OCI-LY1 (cell line): ENCODE data around the gene SMIM43.

Experiments
- H2AFZ ChIP-seq: fragments of 200-600 bp; sonication (generic), shearing (Covaris generic); 2 replicates; pipeline ENCODE4 v1.6.0; 2014; ENCODE audit warnings: antibody characterized with exemption, mild to moderate bottlenecking, low read length
- H3F3A ChIP-seq: fragments of 200-600 bp; sonication (generic), shearing (Covaris generic); 2 replicates; pipeline ENCODE4 v1.6.0; 2014; ENCODE audit warnings: mild to moderate bottlenecking, antibody characterized with exemption, low read length, moderate library complexity; ENCODE audit not compliant: insufficient read depth
- H3K27ac ChIP-seq: fragments of 200-600 bp; sonication (generic); 2 replicates; pipeline ENCODE4 v1.5.1; 2014; ENCODE audit warnings: low read length, mixed run types, mild to moderate bottlenecking, low read depth; ENCODE audit not compliant: poor library complexity, severe bottlenecking
- H3K27me3 ChIP-seq: fragments of 200-600 bp; sonication (generic); 2 replicates; pipeline ENCODE4 v1.6.0; 2014; ENCODE audit warnings: antibody characterized with exemption, mild to moderate bottlenecking, low read length, moderate library complexity; ENCODE audit not compliant: insufficient read depth
- H3K36me3 ChIP-seq: fragments of 200-600 bp; sonication (generic); 2 replicates; pipeline ENCODE4 v1.6.1; 2014; ENCODE audit warnings: mild to moderate bottlenecking, antibody characterized with exemption, low read length, moderate library complexity, mixed read lengths; ENCODE audit not compliant: insufficient read depth
- H3K4me1 ChIP-seq: fragments of 200-600 bp; sonication (generic); 2 replicates; pipeline ENCODE4 v1.5.1; 2014; ENCODE audit warnings: mild to moderate bottlenecking, low read length, moderate library complexity; ENCODE audit not compliant: insufficient read depth, severe bottlenecking
- H3K4me2 ChIP-seq: fragments of 200-600 bp; sonication (generic), shearing (Covaris generic); 2 replicates; pipeline ENCODE4 v1.6.1; 2014; ENCODE audit warnings: low read length
- H3K4me3 ChIP-seq: fragments of 200-600 bp; sonication (generic); 2 replicates; pipeline ENCODE4 v1.5.1; 2014; ENCODE audit warnings: low read length, low read depth, mild to moderate bottlenecking, mixed read lengths; ENCODE audit not compliant: poor library complexity, severe bottlenecking
- H3K79me2 ChIP-seq: fragments of 200-600 bp; shearing (Covaris generic); 2 replicates; pipeline ENCODE4 v1.6.1; 2016; ENCODE audit warnings: mixed run types, low read length, mixed read lengths; ENCODE audit not compliant: insufficient read depth
- H3K9ac ChIP-seq: fragments of 200-600 bp; sonication (generic), shearing (Covaris generic); 2 replicates; pipeline ENCODE4 v1.6.1; 2014; ENCODE audit warnings: mild to moderate bottlenecking, low read length, mixed read lengths
- H3K9me2 ChIP-seq: fragments of 200-600 bp; sonication (generic), shearing (Covaris generic); 2 replicates; pipeline ENCODE4 v1.6.1; 2014; ENCODE audit warnings: low read depth, mild to moderate bottlenecking, low read length, mixed read lengths
- H3K9me3 ChIP-seq: fragments of 200-600 bp; shearing (Covaris generic); 2 replicates; pipeline ENCODE4 v1.6.1; 2014; ENCODE audit warnings: low read length, mixed read lengths
- H4K20me1 ChIP-seq: fragments of 200-600 bp; sonication (generic), shearing (Covaris generic); 2 replicates; pipeline ENCODE4 v1.6.0; 2016; ENCODE audit warnings: mild to moderate bottlenecking, low read length; ENCODE audit not compliant: insufficient read depth
- EZH2 ChIP-seq: fragments of 200-600 bp; sonication (generic), shearing (Covaris generic); IDR thresholded peaks from 2 replicates; pipeline ENCODE4 v1.8.0; 2017; ENCODE audit warnings: borderline replicate concordance, mixed run types, mild to moderate bottlenecking, antibody characterized with exemption, low read length, moderate library complexity, mixed read lengths
- TF ChIP-seq, protein P1 (sequence below): fragments of 200-600 bp; sonication (generic), shearing (Covaris generic); IDR thresholded peaks from 2 replicates; pipeline ENCODE4 v1.5.1; 2017; ENCODE audit warnings: mild to moderate bottlenecking, antibody characterized with exemption, low read length, moderate library complexity, mixed read lengths

Gene SMIM43

DNA sequence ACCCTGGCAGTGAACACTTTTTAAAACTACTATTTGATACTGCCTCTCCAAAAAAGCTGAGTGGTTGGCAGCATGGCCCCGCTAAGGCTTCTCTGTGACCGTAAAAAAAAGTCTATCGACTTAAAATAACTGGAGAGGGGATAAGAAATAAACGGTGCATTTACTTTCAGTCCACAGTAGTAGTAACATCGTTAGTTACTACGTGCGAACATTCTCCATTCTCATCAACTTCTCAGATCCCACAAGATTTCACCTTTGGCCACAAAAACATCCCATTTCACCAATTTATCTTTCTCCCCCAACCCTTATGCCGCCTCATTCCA lies 35.6 kb upstream of the SMIM43 start:
- Histone ChIP-seq H3K27ac (peak overlapping the region; percentile 77), H3K9me3 (no peaks in the 10 kb centered on the region), H3F3A (no peaks in the 10 kb centered on the region), H4K20me1 (no peaks in the 10 kb centered on the region), H3K9me2 (no peaks in the 10 kb centered on the region), H3K4me2 (peak overlapping the region; percentile 91), H3K27me3 (no peaks in the 10 kb centered on the region), H3K36me3 (peaks cover 31% of the 10 kb centered on the region), H2AFZ (no peak overlapping the region), H3K79me2 (peaks cover 20% of the 10 kb centered on the region), H3K4me1 (peaks cover 27% of the 10 kb centered on the region), H3K9ac (peak overlapping the region; percentile 86), H3K4me3 (peak overlapping the region; percentile 80)
- TF ChIP-seq, protein P1, sequence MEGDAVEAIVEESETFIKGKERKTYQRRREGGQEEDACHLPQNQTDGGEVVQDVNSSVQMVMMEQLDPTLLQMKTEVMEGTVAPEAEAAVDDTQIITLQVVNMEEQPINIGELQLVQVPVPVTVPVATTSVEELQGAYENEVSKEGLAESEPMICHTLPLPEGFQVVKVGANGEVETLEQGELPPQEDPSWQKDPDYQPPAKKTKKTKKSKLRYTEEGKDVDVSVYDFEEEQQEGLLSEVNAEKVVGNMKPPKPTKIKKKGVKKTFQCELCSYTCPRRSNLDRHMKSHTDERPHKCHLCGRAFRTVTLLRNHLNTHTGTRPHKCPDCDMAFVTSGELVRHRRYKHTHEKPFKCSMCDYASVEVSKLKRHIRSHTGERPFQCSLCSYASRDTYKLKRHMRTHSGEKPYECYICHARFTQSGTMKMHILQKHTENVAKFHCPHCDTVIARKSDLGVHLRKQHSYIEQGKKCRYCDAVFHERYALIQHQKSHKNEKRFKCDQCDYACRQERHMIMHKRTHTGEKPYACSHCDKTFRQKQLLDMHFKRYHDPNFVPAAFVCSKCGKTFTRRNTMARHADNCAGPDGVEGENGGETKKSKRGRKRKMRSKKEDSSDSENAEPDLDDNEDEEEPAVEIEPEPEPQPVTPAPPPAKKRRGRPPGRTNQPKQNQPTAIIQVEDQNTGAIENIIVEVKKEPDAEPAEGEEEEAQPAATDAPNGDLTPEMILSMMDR, result no peak
- no peak for TF ChIP-seq EZH2

DNA sequence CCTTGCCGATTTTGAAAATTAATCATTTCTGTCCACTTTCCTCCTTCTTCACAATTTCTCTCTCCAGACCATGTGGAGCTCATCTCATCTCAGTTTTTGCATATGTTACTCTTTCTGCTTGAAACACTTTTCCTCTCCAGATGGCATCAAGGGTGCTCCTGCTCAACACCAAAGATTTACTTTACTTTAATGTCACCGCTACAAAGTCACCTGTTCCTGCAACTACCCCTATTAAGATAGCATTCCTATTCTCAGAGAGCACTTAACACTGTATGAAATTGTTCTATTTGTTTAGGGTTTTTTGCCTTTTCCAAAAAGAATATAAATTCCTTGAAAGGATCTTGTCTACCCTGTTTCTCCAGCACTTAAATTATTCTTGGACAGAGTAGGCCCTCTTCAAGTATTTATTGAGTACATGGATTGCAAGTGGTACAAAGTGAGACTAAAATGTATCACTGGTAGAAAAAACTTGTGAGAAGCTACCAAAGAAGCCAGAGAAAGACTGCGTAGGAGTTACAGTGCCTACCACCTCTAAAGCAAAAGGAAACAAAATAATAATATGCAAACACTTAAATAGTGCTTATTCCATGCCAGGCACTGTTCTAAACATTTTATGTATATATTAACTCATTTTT lies 35.0 kb upstream of the SMIM43 start:
- Histone ChIP-seq H3K36me3 (peaks cover 25% of the 10 kb centered on the region), H3K27me3 (no peaks in the 10 kb centered on the region), H3F3A (no peaks in the 10 kb centered on the region), H3K79me2 (peaks cover 20% of the 10 kb centered on the region), H3K4me1 (peaks cover 29% of the 10 kb centered on the region), H3K9me3 (no peaks in the 10 kb centered on the region), H4K20me1 (no peaks in the 10 kb centered on the region), H2AFZ (peak overlapping the region; percentile 75; the same call in 1 of the 2 replicates), H3K27ac (no peak overlapping the region), H3K9ac (no peak overlapping the region; the same call in 1 of the 2 replicates), H3K9me2 (no peaks in the 10 kb centered on the region), H3K4me2 (peak overlapping the region; percentile 91), H3K4me3 (peak overlapping the region; percentile 80)
- no peak for TF ChIP-seq EZH2
- TF ChIP-seq, protein P1, result no peak

DNA sequence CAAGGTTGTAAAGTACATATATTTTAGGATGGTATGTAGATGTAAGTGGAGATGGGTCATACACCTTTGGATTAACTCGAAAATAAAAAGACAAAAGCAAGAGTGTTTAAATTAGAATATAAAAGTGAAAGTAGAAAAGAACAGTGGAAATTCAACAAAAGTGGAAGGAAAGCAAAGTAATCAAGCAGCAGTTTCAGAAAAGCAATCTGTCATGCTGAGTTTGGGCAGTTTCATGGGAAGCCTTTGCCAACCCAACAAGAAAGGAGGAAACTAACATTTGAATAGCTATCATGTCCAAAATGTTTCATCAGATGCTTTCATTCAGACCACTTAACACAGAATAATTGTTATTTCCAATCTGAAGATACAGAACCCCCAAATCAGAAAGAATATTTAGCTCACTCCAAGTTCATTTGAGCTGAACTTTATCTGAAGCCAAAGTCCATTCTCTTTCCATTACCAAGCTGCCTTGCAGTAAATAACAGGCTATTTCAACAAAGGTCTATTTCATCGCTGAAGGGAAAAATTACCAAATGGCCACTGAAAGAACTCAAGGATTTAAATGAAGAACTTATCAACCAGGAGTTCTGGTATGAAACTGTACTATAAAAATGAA lies 34.4 kb upstream of the SMIM43 start:
- H3K9me2 ChIP-seq, result no peaks in the 10 kb centered on the region
- peaks cover 29% of the 10 kb centered on the region for H3K4me1 ChIP-seq
- no peaks in the 10 kb centered on the region for H3K27me3 ChIP-seq
- no peaks in the 10 kb centered on the region for H3K9me3 ChIP-seq
- H3K4me2 ChIP-seq, result no peak overlapping the region
- no peak overlapping the region for H3K9ac ChIP-seq
- TF ChIP-seq EZH2, result no peak
- TF ChIP-seq, protein P1, result no peak
- no peaks in the 10 kb centered on the region for H4K20me1 ChIP-seq
- no peaks in the 10 kb centered on the region for H3F3A ChIP-seq
- H3K36me3 ChIP-seq, result peaks cover 18% of the 10 kb centered on the region
- H2AFZ ChIP-seq, result peak overlapping the region; percentile 3
- H3K4me3 ChIP-seq, result no peak overlapping the region
- no peak overlapping the region for H3K27ac ChIP-seq
- peaks cover 20% of the 10 kb centered on the region for H3K79me2 ChIP-seq
